ENCODE results near the gene ERBIN.
A peak's percentile ranks its signal among the peaks of the same experiment; 100 is the strongest.
"Not testable (repeated sequence)": the region's sequence is repeated elsewhere in the genome, so short reads cannot be mapped to it uniquely, and the experiment has no call there.

ERBIN gene

GRCh38 chr5:65926276-65926783, at the start of gene ERBIN:
Gene ERBIN (plus strand): TSS chr5:65926575. CDS start chr5:65992719, 66,144 bp downstream.
- peaks cover 50% of the 10 kb centered on the region for H3K79me2 ChIP-seq (ENCODE audit: insufficient read depth, low read length)
- TF ChIP-seq EZH2 (IDR thresholded peaks at IDR 0.05; ENCODE audit: borderline replicate concordance, low read length) (no peak), CTCF (IDR thresholded peaks at IDR 0.05; ENCODE audit: low read length) (no peak)
- peak within 1 kb of the TSS; percentile 99 for H3K9ac ChIP-seq (ENCODE audit: low read length)
- H3K4me2 ChIP-seq (ENCODE audit: low read length) = peak within 1 kb of the TSS; percentile 97
- peak within 1 kb of the TSS; percentile 96 for H3K27ac ChIP-seq (ENCODE audit: low read depth, low read length, poor library complexity, severe bottlenecking)
- no peak within 1 kb of the TSS for H2AFZ ChIP-seq (ENCODE audit: low read length)
- H3K9me2 ChIP-seq (ENCODE audit: low read depth, low read length) = no peaks in the 10 kb centered on the region
- H3K4me1 ChIP-seq (ENCODE audit: insufficient read depth, low read length, severe bottlenecking) = peaks cover 39% of the 10 kb centered on the region
- peaks cover 11% of the 10 kb centered on the region; the same call in 1 of the 2 replicates for H3K36me3 ChIP-seq (ENCODE audit: insufficient read depth, low read length)
- no peaks in the 10 kb centered on the region for H3K27me3 ChIP-seq (ENCODE audit: insufficient read depth, low read length)
- peak within 1 kb of the TSS; percentile 78 for H3K4me3 ChIP-seq (ENCODE audit: low read depth, low read length, poor library complexity, severe bottlenecking)
- H4K20me1 ChIP-seq (ENCODE audit: insufficient read depth, low read length) = no peaks in the 10 kb centered on the region
- no peaks in the 10 kb centered on the region; the same call in 1 of the 2 replicates for H3F3A ChIP-seq (ENCODE audit: insufficient read depth, low read length)
- H3K9me3 ChIP-seq (ENCODE audit: low read length) = no peaks in the 10 kb centered on the region

- H3K9ac ChIP-seq (ENCODE audit: low read length) = no peak overlapping the region
- H2AFZ ChIP-seq (ENCODE audit: low read length) = no peak overlapping the region
- H3K9me2 ChIP-seq (ENCODE audit: low read depth, low read length) = no peaks in the 10 kb centered on the region
- no peak overlapping the region for H3K4me3 ChIP-seq (ENCODE audit: low read depth, low read length, poor library complexity, severe bottlenecking)
- TF ChIP-seq EZH2 (IDR thresholded peaks at IDR 0.05; ENCODE audit: borderline replicate concordance, low read length) = no peak
- TF ChIP-seq CTCF (IDR thresholded peaks at IDR 0.05; ENCODE audit: low read length) = no peak
- no peaks in the 10 kb centered on the region for H4K20me1 ChIP-seq (ENCODE audit: insufficient read depth, low read length)
- no peaks in the 10 kb centered on the region for H3K79me2 ChIP-seq (ENCODE audit: insufficient read depth, low read length)
- H3F3A ChIP-seq (ENCODE audit: insufficient read depth, low read length) = no peaks in the 10 kb centered on the region
- H3K36me3 ChIP-seq (ENCODE audit: insufficient read depth, low read length) = no peaks in the 10 kb centered on the region
- H3K27ac ChIP-seq (ENCODE audit: low read depth, low read length, poor library complexity, severe bottlenecking) = no peak overlapping the region
- no peak overlapping the region for H3K4me2 ChIP-seq (ENCODE audit: low read length)
- no peaks in the 10 kb centered on the region for H3K27me3 ChIP-seq (ENCODE audit: insufficient read depth, low read length)
- H3K4me1 ChIP-seq (ENCODE audit: insufficient read depth, low read length, severe bottlenecking) = no peaks in the 10 kb centered on the region
- H3K9me3 ChIP-seq (ENCODE audit: low read length) = no peaks in the 10 kb centered on the region; the same call in 1 of the 2 replicates
These were observed 49.4 kb upstream of the ERBIN start for GRCh38 chr5:65876970-65877369.

- H3K27ac ChIP-seq (ENCODE audit: low read depth, low read length, poor library complexity, severe bottlenecking); H3K4me3 ChIP-seq (ENCODE audit: low read depth, low read length, poor library complexity, severe bottlenecking); H3K9ac ChIP-seq (ENCODE audit: low read length); H3K4me2 ChIP-seq (ENCODE audit: low read length); H3K9me3 ChIP-seq (ENCODE audit: low read length); H4K20me1 ChIP-seq (ENCODE audit: insufficient read depth, low read length); H3K4me1 ChIP-seq (ENCODE audit: insufficient read depth, low read length, severe bottlenecking); H3K36me3 ChIP-seq (ENCODE audit: insufficient read depth, low read length); H2AFZ ChIP-seq (ENCODE audit: low read length); H3K79me2 ChIP-seq (ENCODE audit: insufficient read depth, low read length); H3F3A ChIP-seq (ENCODE audit: insufficient read depth, low read length); H3K27me3 ChIP-seq (ENCODE audit: insufficient read depth, low read length); H3K9me2 ChIP-seq (ENCODE audit: low read depth, low read length): not testable (repeated sequence)
These were observed 46.6 kb upstream of the ERBIN start for GRCh38 chr5:65879668-65880256.

Data from OCI-LY1 (cell line).